Lung (tissue), 16 donors: ENCODE measurements around the gene MIF4GD. TPM values are rescaled to one million over a fixed set of nuclear protein-coding genes. Genes with fewer than 3 reads are reported as not detected.

Source experiments
- ATAC-seq: fragments of 200-7000 bp; cut with Tn5 transposase; one replicate; pipeline ENCODE4 v1.9.1; 2020; ENCODE audit warnings: moderate number of reproducible peaks; ENCODE audit not compliant: insufficient read depth, low FRiP score
- DNase-seq, 3 donors: peaks; one replicate each; pipeline ENCODE4 v3.0.0-alpha.2; 2013 to 2017
- H3K27ac ChIP-seq, 2 donors: one replicate each; pipeline ENCODE4 v1.5.1; 2013; ENCODE audit warnings: mild to moderate bottlenecking in 2 of 2, moderate library complexity in 2 of 2, control low read depth in 1 of 2, inconsistent platforms in 1 of 2, low read depth in 1 of 2, low read length in 1 of 2
- H3K27me3 ChIP-seq, 3 donors: one replicate each; pipeline ENCODE4 v1.5.1; 2013; ENCODE audit warnings: low read length in 2 of 3; ENCODE audit not compliant: control insufficient read depth in 3 of 3, insufficient read depth in 3 of 3
- H3K36me3 ChIP-seq, 4 donors: one replicate each; pipeline ENCODE4 v1.5.1; 2013; ENCODE audit warnings: low read length in 4 of 4, mild to moderate bottlenecking in 1 of 4, moderate library complexity in 1 of 4; ENCODE audit not compliant: control insufficient read depth in 4 of 4, insufficient read depth in 4 of 4
- H3K4me1 ChIP-seq, 5 donors: one replicate each; pipeline ENCODE4 v1.5.1; 2013; ENCODE audit warnings: low read length in 5 of 5, mild to moderate bottlenecking in 2 of 5, moderate library complexity in 1 of 5; ENCODE audit not compliant: control insufficient read depth in 5 of 5, insufficient read depth in 5 of 5
- H3K4me3 ChIP-seq: one replicate; pipeline ENCODE4 v1.5.1; 2013; ENCODE audit warnings: mild to moderate bottlenecking, control low read depth, moderate library complexity
- H3K9ac ChIP-seq, 2 donors: one replicate each; pipeline ENCODE4 v1.5.1; 2013; ENCODE audit warnings: low read length in 2 of 2, control low read depth in 1 of 2; ENCODE audit not compliant: insufficient read depth in 1 of 2
- H3K9me3 ChIP-seq, 4 donors: one replicate each; pipeline ENCODE4 v1.5.1; 2013; ENCODE audit warnings: low read length in 3 of 4, mild to moderate bottlenecking in 1 of 4, moderate library complexity in 1 of 4; ENCODE audit not compliant: control insufficient read depth in 4 of 4, insufficient read depth in 3 of 4
- CTCF ChIP-seq: IDR thresholded peaks from 2 replicates; pipeline ENCODE4 v1.5.1; 2012; ENCODE audit warnings: mild to moderate bottlenecking; ENCODE audit errors: control extremely low read depth, extremely low read depth
- WGBS, 2 donors: extraction: QIAGEN DNeasy Blood & Tissue Kit; methylation state at CpG; one replicate each; pipeline ENCODE4 v1.1.7; 2013; 5-methylcytosine and 5-hydroxymethylcytosine counted together
- long read RNA-seq, 5 donors: transcript quantifications; one replicate each; lab custom pipeline, GENCODE V29; 2026
- polyA plus RNA-seq, 2 donors: library from polyadenylated mRNA; stranded (reverse); fragments of 200-250 nt; gene quantifications; one replicate each; pipeline ENCODE4 v1.2.1, GENCODE V29; 2013
- total RNA-seq, 2 donors: library from RNA; depleted of rRNA in 1 of 2; stranded (reverse); fragments of >200 nt in 1 of 2; gene quantifications; one replicate each; pipeline ENCODE4 v1.2.1, GENCODE V29; 2014 to 2021
- donor health status: control.
- donor health status: control.
- donor health status: Bipolar disorder and iron deficiency.
- donor health status: healthy.
- donor health status: DM: yes; HTN: yes; CAD: no.

Gene MIF4GD
- total RNA-seq (10 to 100 TPM in 1 of 2 donors, 1 to 10 TPM in 1; 9.7 to 32.8 TPM), polyA plus RNA-seq (10 to 100 TPM; 13.2 to 34.8 TPM)
- long read RNA-seq, donor 1, partial matches to known transcripts = 0 of 6 reads
- long read RNA-seq, donor 1, other reads (novel, unspliced or antisense) = 0 of 6 reads
- long read RNA-seq, donor 2 = 0 reads
- long read RNA-seq, donor 3, partial matches to known transcripts = 8 of 13 reads
- long read RNA-seq, donor 3, other reads (novel, unspliced or antisense) = 0 of 13 reads
- long read RNA-seq, donor 4, partial matches to known transcripts = 0 of 2 reads
- long read RNA-seq, donor 4, other reads (novel, unspliced or antisense) = 0 of 2 reads
- long read RNA-seq, donor 5, partial matches to known transcripts = 0 of 7 reads
- long read RNA-seq, donor 5, other reads (novel, unspliced or antisense) = 0 of 7 reads

- no peak for TF ChIP-seq CTCF
- peak within 1 kb of the TSS; percentile 78 for H3K4me3 ChIP-seq
- peaks cover 0 to 27% (median 3%) of the 10 kb centered on the region in 5 donors for H3K4me1 ChIP-seq
- peak within 1 kb of the TSS; percentile 11 to 56 for H3K9ac ChIP-seq
- DNase-seq (peak in 1 of 3 donors; percentile 86), ATAC-seq (no peak)
- no peaks in the 10 kb centered on the region for H3K9me3 ChIP-seq
- H3K27ac ChIP-seq = peak within 1 kb of the TSS; percentile 95
- H3K36me3 ChIP-seq = peaks cover 3 to 17% (median 4%) of the 10 kb centered on the region in 4 donors
- WGBS, 2 donors = 0 to 1% methylated on average over 27 to 39 of the region's 39 CpGs
- H3K27me3 ChIP-seq = no peaks in the 10 kb centered on the region
Observed at GRCh38 chr17:75270966-75271232, at the start of gene MIF4GD. Gene MIF4GD, minus strand, starts transcription at chr17:75271231. Its CDS starts 1,036 bp downstream, at chr17:75270195.

GRCh38 chr17:75319904-75320691 is 49.1 kb upstream of the MIF4GD start:
- ATAC-seq (no peak), DNase-seq (no peak)
- Histone ChIP-seq H3K4me1 (no peaks in the 10 kb centered on the region), H3K9me3 (no peaks in the 10 kb centered on the region), H3K27me3 (no peaks in the 10 kb centered on the region), H3K36me3 (peaks cover 8 to 36% (median 13%) of the 10 kb centered on the region in 4 donors), H3K27ac (no peak overlapping the region), H3K4me3 (no peak overlapping the region), H3K9ac (no peak overlapping the region)
- no peak for TF ChIP-seq CTCF
- 93 to 95% methylated on average over 20 of the region's 20 CpGs for WGBS, 2 donors

- WGBS, 2 donors = 86 to 93% methylated on average over 10 of the region's 10 CpGs
- peak overlapping the region in 1 of 2 donors; percentile 54 for H3K27ac ChIP-seq
- DNase-seq = no peak
- no peaks in the 10 kb centered on the region for H3K4me1 ChIP-seq
- no peak overlapping the region for H3K9ac ChIP-seq
- no peaks in the 10 kb centered on the region for H3K27me3 ChIP-seq
- H3K36me3 ChIP-seq = peaks cover 8 to 32% (median 13%) of the 10 kb centered on the region in 4 donors
- H3K9me3 ChIP-seq = no peaks in the 10 kb centered on the region
- TF ChIP-seq CTCF = no peak
- no peak for ATAC-seq
- no peak overlapping the region for H3K4me3 ChIP-seq
Observed at GRCh38 chr17:75318615-75319222, 47.7 kb upstream of the MIF4GD start.
